Transverse colon (tissue), 4 donors: Measurements from ENCODE around the gene AQP12B. TPM values are rescaled to one million over a fixed set of nuclear protein-coding genes. Genes with fewer than 3 reads are reported as not detected.
"Not testable (repeated sequence)": the region's sequence is repeated elsewhere in the genome, so short reads cannot be mapped to it uniquely, and the experiment has no call there.

ENCODE experiments used
- DNase-seq: peaks from one replicate; pipeline ENCODE4 v3.0.0-alpha.2; 2019
- H3K27ac ChIP-seq, 4 donors: fragments of 200-600 bp; sonication (generic); 2 replicates each; pipeline ENCODE4 v1.5.1; 2016 to 2018; ENCODE audit warnings: inconsistent platforms in 4 of 4
- H3K27me3 ChIP-seq: fragments of 200-600 bp; sonication (generic); 2 replicates; pipeline ENCODE4 v1.5.1; 2017; ENCODE audit warnings: inconsistent platforms
- H3K36me3 ChIP-seq, 4 donors: fragments of 200-600 bp; sonication (generic); 2 replicates each; pipeline ENCODE4 v1.5.1; 2017 to 2019; ENCODE audit warnings: inconsistent platforms in 4 of 4
- H3K4me1 ChIP-seq, 4 donors: fragments of 200-600 bp; sonication (generic); 2 replicates each; pipeline ENCODE4 v1.5.1; 2017 to 2020; ENCODE audit warnings: inconsistent platforms in 4 of 4
- H3K4me3 ChIP-seq, 4 donors: fragments of 200-600 bp; sonication (generic); 1 replicate in 1 of 4; 2 replicates in 3 of 4; pipeline versions ENCODE4 v1.5.1 to v1.6.1; 2017 to 2019; ENCODE audit warnings: inconsistent platforms in 4 of 4
- H3K9me3 ChIP-seq, 2 donors: fragments of 200-600 bp; sonication (generic); 2 replicates each; pipeline ENCODE4 v1.5.1; 2017 to 2019; ENCODE audit warnings: inconsistent platforms in 2 of 2
- EP300 ChIP-seq: sonication (generic); formaldehyde crosslinking; IDR thresholded peaks from one replicate; pipeline ENCODE4 v1.6.1; 2017; ENCODE audit warnings: antibody characterized with exemption, low read depth
- POLR2A ChIP-seq: fragments of 450-650 bp; IDR thresholded peaks from one replicate; pipeline ENCODE4 v1.6.1; 2016; ENCODE audit warnings: antibody characterized with exemption, mild to moderate bottlenecking, moderate library complexity
- POLR2AphosphoS5 ChIP-seq, 3 donors: sonication (generic); formaldehyde crosslinking; IDR thresholded peaks; one replicate each; pipeline ENCODE4 v1.6.1; 2016; ENCODE audit warnings: antibody characterized with exemption in 3 of 3
- WGBS, 2 donors: methylation state at CpG; one replicate each; pipeline ENCODE4 v1.1.5; 2018; ENCODE audit warnings: low coverage in 1 of 2; 5-methylcytosine and 5-hydroxymethylcytosine counted together
- in situ Hi-C, 4 donors: fragments of 200-750 bp; cut with MboI; loops; one replicate each; pipeline versions ENCODE4 v1.15.0 to v1.15.1; 2017; ENCODE audit warnings: low sequenced_read_pairs in 3 of 4, low pct_ligation_motif_present in 1 of 4, low pct_unique_long_range_greater_than_20kb in 1 of 4
- intact Hi-C: fragments of 100-400 bp; cut with DNase I; formaldehyde crosslinking; loops from one replicate; pipeline ENCODE4 v1.15.1; 2023; ENCODE audit warnings: low total_unique reads
- total RNA-seq, 4 donors: library from RNA; depleted of rRNA; stranded (reverse); fragments of >200 nt; gene quantifications; one replicate each; pipeline ENCODE4 v1.1.0, GENCODE V29; 2016
- TF ChIP-seq, protein P1 (sequence below), 5 experiments: fragments of 200-600 bp in 3 of 5; fragments of 450-650 bp in 2 of 5; sonication (generic) in 3 of 5; IDR thresholded peaks; 1 replicate in 2 of 5; 2 replicates in 3 of 5; pipeline ENCODE4 v1.5.1; 2016 to 2017; ENCODE audit warnings: antibody characterized with exemption in 5 of 5, inconsistent platforms in 3 of 5, mild to moderate bottlenecking in 2 of 5, moderate library complexity in 1 of 5

The AQP12B gene
- total RNA-seq, 4 donors from 2014 or later, result 0.55 to 1.5 TPM; not detected in 2

DNA sequence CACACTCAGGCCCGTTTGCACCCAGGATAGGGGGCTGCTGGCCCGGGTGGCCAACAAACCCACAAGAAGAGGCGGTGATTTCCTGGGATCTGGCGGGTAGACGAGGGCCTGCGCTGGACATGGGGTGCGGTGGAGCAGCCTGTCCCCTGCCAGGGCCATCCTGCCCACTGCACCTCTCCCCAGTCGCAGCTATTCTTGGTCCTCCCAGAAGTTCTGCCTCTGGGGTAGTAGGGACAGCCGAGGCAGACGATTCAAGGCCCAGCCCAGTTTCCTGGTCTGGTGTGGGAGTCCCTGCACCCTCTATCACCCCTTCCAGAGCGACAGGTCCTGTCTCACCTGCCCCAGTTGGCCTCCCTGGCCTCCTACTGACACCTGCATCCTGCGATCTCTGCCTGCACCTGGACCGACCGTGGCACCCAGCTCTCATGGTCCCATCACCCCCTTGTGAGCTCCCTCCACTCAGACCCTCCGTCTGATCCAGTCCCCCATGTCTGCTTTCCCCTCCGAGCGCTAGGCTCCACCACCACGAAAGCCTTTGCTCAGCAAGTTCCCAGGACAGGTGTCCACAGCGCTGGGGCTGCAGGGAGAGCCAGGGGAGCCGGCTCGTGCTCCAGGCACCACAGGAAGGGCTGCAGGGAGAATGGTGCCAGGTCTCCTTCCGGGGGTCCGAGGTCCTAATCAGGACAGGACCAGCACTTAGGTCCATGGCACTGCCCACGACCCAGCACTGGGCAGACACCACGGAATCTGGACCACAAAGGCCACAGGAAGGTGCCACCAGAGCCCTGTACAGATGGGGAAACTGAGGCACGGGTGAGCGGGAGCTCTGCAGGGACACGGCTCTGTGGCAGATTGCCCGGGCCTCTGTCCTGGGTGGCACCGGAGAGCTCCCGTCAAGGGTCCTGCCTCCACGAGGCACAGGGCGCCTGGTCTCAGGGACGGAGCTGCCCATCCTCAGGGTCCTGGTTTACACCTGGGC lies 10.2 kb upstream of the AQP12B start:
- H3K9me3 ChIP-seq, H3K27ac ChIP-seq, H3K36me3 ChIP-seq, H3K4me1 ChIP-seq, H3K27me3 ChIP-seq, intact Hi-C loops, H3K4me3 ChIP-seq, in situ Hi-C loops: not testable (repeated sequence)
- 76% methylated on average over 4 of the region's 34 CpGs; no CpG with 5 or more reads in 1 of the 2 donors for WGBS, 2 donors
- DNase-seq, result peak; percentile 5

DNA sequence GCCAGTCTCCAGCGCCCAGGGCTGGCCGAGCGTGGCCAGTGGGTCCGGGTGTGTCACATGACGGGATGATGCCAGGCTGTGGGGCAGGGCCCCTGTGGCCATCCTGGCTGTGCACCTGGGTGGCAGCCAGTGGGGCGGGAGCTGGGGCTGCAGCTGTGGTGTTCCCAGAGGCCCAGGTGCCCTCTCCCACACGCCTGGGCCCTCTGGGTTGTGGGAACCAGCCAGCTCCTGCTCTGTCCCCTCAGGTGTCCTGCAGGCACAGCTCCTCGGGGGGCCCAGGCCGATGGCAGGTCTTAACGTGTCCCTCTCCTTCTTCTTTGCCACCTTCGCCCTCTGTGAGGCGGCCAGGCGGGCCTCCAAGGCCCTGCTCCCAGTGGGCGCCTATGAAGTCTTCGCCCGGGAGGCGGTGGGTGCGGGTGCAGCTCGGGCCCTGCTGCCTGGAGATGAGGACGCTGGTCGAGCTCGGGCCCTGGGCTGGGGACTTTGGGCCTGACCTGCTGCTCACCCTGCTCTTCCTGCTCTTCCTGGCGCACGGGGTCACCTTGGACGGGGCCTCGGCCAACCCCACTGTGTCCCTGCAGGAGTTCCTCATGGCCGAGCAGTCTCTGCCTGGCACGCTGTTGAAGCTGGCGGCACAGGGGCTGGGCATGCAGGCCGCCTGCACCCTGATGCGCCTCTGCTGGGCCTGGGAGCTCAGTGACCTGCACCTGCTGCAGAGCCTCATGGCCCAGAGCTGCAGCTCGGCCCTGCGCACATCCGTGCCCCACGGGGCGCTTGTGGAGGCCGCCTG lies 9.1 kb upstream of the AQP12B start, which contains the start of gene AQP12A:
Gene AQP12A (plus strand): TSS at position 236 of the 790 bp plus-strand sequence. CDS start 48 bp downstream, at position 284.
- H3K4me1 ChIP-seq, H3K4me3 ChIP-seq, intact Hi-C loops, in situ Hi-C loops, H3K36me3 ChIP-seq, H3K27me3 ChIP-seq, H3K9me3 ChIP-seq: not testable (repeated sequence)
- no CpG with 5 or more reads among the region's 37 CpGs for WGBS, 2 donors
- peak within 1 kb of the TSS in 1 of 4 donors; percentile 64 for H3K27ac ChIP-seq
- DNase-seq, result peak; percentile 4

DNA sequence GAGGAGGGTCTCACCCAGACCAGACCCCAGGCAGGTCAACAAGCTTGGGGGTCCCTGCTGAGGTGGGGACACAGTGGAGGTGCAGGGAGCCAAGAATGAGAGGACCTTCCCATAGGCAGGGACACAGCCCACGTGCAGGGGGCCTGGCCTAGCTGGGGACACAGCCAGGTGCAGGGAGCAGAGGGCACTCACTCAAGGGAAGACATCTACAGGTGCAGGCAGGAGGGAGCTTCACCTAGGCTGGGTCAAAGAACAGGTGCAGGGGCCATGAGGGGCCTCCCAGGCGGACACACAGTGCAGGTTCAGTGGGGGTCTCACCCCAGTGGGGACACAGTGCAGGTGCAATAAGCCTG lies 8.4 kb upstream of the AQP12B start:
- H3K9me3 ChIP-seq, H3K36me3 ChIP-seq, intact Hi-C loops, in situ Hi-C loops, H3K27ac ChIP-seq, H3K27me3 ChIP-seq, H3K4me3 ChIP-seq: not testable (repeated sequence)
- H3K4me1 ChIP-seq, result peaks cover 0 to 16% (median 4%) of the 10 kb centered on the region in 4 donors
- peak; percentile 7 for DNase-seq
- WGBS, 2 donors, result 0% methylated on average over 1 of the region's 2 CpGs; no CpG with 5 or more reads in 1 of the 2 donors

GRCh38 chr2:240690421-240691074 lies 7.9 kb upstream of the AQP12B start:
- H3K27ac ChIP-seq, result peak overlapping the region in 3 of 4 donors; percentile 41 to 64 (median 61)
- peak overlapping the region in 2 of 4 donors; percentile 17 to 35 for H3K4me3 ChIP-seq
- WGBS, 2 donors, result 30 to 41% methylated on average over 3 to 6 of the region's 18 CpGs

GRCh38 chr2:240689975-240690374 lies 7.3 kb upstream of the AQP12B start:
- Histone ChIP-seq H3K9me3 (no peaks in the 10 kb centered on the region), H3K27me3 (no peaks in the 10 kb centered on the region), H3K4me1 (peaks cover 0 to 20% (median 7%) of the 10 kb centered on the region in 4 donors), H3K36me3 (no peaks in the 10 kb centered on the region), H3K4me3 (no peak overlapping the region), H3K27ac (peak overlapping the region in 2 of 4 donors; percentile 61 to 64)
- WGBS, 2 donors, result 100% methylated on average over 4 of the region's 11 CpGs; no CpG with 5 or more reads in 1 of the 2 donors
- DNase-seq, result no peak
- intact Hi-C loops, result no loop called here
- TF ChIP-seq EP300, result no peak
- no peak for TF ChIP-seq POLR2A
- TF ChIP-seq POLR2AphosphoS5 (IDR thresholded peaks at IDR 0.05), result no peak
- TF ChIP-seq, protein P1, sequence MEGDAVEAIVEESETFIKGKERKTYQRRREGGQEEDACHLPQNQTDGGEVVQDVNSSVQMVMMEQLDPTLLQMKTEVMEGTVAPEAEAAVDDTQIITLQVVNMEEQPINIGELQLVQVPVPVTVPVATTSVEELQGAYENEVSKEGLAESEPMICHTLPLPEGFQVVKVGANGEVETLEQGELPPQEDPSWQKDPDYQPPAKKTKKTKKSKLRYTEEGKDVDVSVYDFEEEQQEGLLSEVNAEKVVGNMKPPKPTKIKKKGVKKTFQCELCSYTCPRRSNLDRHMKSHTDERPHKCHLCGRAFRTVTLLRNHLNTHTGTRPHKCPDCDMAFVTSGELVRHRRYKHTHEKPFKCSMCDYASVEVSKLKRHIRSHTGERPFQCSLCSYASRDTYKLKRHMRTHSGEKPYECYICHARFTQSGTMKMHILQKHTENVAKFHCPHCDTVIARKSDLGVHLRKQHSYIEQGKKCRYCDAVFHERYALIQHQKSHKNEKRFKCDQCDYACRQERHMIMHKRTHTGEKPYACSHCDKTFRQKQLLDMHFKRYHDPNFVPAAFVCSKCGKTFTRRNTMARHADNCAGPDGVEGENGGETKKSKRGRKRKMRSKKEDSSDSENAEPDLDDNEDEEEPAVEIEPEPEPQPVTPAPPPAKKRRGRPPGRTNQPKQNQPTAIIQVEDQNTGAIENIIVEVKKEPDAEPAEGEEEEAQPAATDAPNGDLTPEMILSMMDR (IDR thresholded peaks at IDR 0.05), result no peak
- in situ Hi-C loops, result no loop called here

More at GRCh38 chr2:240690421-240691074, 7.9 kb upstream of the AQP12B start:
- DNase-seq, H3K36me3 ChIP-seq, intact Hi-C loops, H3K27me3 ChIP-seq, in situ Hi-C loops, H3K9me3 ChIP-seq: not testable (repeated sequence)
- peaks cover 0 to 20% (median 7%) of the 10 kb centered on the region in 4 donors for H3K4me1 ChIP-seq
